Hepatocyte (in vitro differentiated cells): ENCODE measurements around the gene STAB2. TPM values are rescaled to one million over a fixed set of nuclear protein-coding genes. Genes with fewer than 3 reads are reported as not detected.

Experiments used
- DNase-seq: peaks from one replicate; pipeline ENCODE4 v3.0.0-alpha.2; 2016; ENCODE audit warnings: low spot score
- H2AFZ ChIP-seq: fragments of 200-600 bp; sonication (generic); 2 replicates; pipeline ENCODE4 v1.6.0; 2016; ENCODE audit warnings: antibody characterized with exemption, mild to moderate bottlenecking
- H3K27ac ChIP-seq: fragments of 200-600 bp; sonication (generic); 2 replicates; pipeline ENCODE4 v1.5.1; 2016; ENCODE audit warnings: mild to moderate bottlenecking
- H3K27me3 ChIP-seq: fragments of 200-600 bp; sonication (generic); 2 replicates; pipeline ENCODE4 v1.6.1; 2016
- H3K36me3 ChIP-seq: fragments of 200-600 bp; sonication (generic); replicated peaks from 2 replicates; pipeline ENCODE4 v1.5.1; 2016; ENCODE audit warnings: low read depth; ENCODE audit not compliant: insufficient read depth
- H3K4me1 ChIP-seq: fragments of 200-600 bp; sonication (generic); 2 replicates; pipeline ENCODE4 v1.5.1; 2016; ENCODE audit warnings: mild to moderate bottlenecking, moderate library complexity; ENCODE audit not compliant: insufficient read depth
- H3K4me2 ChIP-seq: fragments of 200-600 bp; sonication (generic); 2 replicates; pipeline ENCODE4 v1.6.0; 2016
- H3K4me3 ChIP-seq: fragments of 200-600 bp; sonication (generic); 2 replicates; pipeline ENCODE4 v1.5.1; 2016; ENCODE audit warnings: mild to moderate bottlenecking
- H3K79me2 ChIP-seq: fragments of 200-600 bp; sonication (generic); 2 replicates; pipeline ENCODE4 v1.6.0; 2017; ENCODE audit warnings: mild to moderate bottlenecking
- H3K9me2 ChIP-seq: fragments of 200-600 bp; sonication (generic); replicated peaks from 2 replicates; pipeline ENCODE4 v1.6.0; 2017; ENCODE audit warnings: mild to moderate bottlenecking; ENCODE audit not compliant: insufficient read depth
- H3K9me3 ChIP-seq: fragments of 200-600 bp; sonication (generic); 2 replicates; pipeline ENCODE4 v1.5.1; 2016; ENCODE audit warnings: low read depth, mild to moderate bottlenecking
- H4K20me1 ChIP-seq: fragments of 200-600 bp; sonication (generic); 2 replicates; pipeline ENCODE4 v1.6.0; 2016; ENCODE audit warnings: mild to moderate bottlenecking; ENCODE audit not compliant: insufficient read depth, poor library complexity, severe bottlenecking
- EZH2 ChIP-seq: fragments of 200-600 bp; sonication (generic); IDR thresholded peaks from 2 replicates; pipeline ENCODE4 v1.6.1; 2016; ENCODE audit warnings: antibody characterized with exemption, mild to moderate bottlenecking, borderline replicate concordance
- EZH2phosphoT487 ChIP-seq: fragments of 200-600 bp; sonication (generic); IDR thresholded peaks from one replicate; pipeline ENCODE4 v1.6.1; 2018; ENCODE audit warnings: antibody characterized with exemption, mild to moderate bottlenecking, low read depth, moderate library complexity; ENCODE audit not compliant: unreplicated experiment, severe bottlenecking
- WGBS: methylation state at CpG from one replicate; pipeline ENCODE4 v1.1.6; 2016; ENCODE audit warnings: low lambda C conversion rate; ENCODE audit errors: missing lambda C conversion rate; 5-methylcytosine and 5-hydroxymethylcytosine counted together
- polyA plus RNA-seq: library from polyadenylated mRNA; unstranded; fragments of >200 nt; fragmentation: Nextera tagmentation; extraction: Ambion mirVana; gene quantifications from 2 replicates; pipeline ENCODE4 v1.2.1, GENCODE V29; 2016
- total RNA-seq: library from RNA; depleted of rRNA; stranded (reverse); fragments of >200 nt; gene quantifications from 2 replicates; pipeline ENCODE4 v1.2.3, GENCODE V29; 2014
- TF ChIP-seq, protein P1 (sequence below): fragments of 200-600 bp; sonication (generic); IDR thresholded peaks from 2 replicates; pipeline ENCODE4 v1.5.1; 2016; ENCODE audit warnings: antibody characterized with exemption, mild to moderate bottlenecking; ENCODE audit not compliant: poor library complexity

Gene STAB2
- total and polyA plus RNA-seq, 2 experiments from 2014 or later, result not detected

DNA sequence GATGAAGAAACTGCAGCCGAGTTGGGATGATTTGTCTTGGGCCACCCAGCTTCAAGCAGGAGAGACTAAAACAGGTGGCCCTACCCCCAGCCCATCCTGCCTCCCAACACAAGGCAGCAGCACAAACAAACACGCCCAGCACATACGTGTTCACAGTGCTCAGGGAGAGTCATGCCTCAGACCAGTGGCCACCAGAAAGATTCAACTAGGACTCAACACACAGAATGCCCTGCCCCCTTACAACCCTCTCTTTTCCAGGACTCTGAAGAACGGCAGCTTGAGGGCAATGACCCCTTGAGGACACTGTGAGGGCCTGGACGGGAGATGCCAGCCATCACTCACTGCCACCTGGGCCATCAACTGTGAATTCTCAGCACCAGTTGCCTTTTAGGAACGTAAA lies 179.0 kb downstream of the STAB2 start:
- TF ChIP-seq EZH2 (no peak), EZH2phosphoT487 (no peak)
- TF ChIP-seq, protein P1, sequence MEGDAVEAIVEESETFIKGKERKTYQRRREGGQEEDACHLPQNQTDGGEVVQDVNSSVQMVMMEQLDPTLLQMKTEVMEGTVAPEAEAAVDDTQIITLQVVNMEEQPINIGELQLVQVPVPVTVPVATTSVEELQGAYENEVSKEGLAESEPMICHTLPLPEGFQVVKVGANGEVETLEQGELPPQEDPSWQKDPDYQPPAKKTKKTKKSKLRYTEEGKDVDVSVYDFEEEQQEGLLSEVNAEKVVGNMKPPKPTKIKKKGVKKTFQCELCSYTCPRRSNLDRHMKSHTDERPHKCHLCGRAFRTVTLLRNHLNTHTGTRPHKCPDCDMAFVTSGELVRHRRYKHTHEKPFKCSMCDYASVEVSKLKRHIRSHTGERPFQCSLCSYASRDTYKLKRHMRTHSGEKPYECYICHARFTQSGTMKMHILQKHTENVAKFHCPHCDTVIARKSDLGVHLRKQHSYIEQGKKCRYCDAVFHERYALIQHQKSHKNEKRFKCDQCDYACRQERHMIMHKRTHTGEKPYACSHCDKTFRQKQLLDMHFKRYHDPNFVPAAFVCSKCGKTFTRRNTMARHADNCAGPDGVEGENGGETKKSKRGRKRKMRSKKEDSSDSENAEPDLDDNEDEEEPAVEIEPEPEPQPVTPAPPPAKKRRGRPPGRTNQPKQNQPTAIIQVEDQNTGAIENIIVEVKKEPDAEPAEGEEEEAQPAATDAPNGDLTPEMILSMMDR, result no peak

DNA sequence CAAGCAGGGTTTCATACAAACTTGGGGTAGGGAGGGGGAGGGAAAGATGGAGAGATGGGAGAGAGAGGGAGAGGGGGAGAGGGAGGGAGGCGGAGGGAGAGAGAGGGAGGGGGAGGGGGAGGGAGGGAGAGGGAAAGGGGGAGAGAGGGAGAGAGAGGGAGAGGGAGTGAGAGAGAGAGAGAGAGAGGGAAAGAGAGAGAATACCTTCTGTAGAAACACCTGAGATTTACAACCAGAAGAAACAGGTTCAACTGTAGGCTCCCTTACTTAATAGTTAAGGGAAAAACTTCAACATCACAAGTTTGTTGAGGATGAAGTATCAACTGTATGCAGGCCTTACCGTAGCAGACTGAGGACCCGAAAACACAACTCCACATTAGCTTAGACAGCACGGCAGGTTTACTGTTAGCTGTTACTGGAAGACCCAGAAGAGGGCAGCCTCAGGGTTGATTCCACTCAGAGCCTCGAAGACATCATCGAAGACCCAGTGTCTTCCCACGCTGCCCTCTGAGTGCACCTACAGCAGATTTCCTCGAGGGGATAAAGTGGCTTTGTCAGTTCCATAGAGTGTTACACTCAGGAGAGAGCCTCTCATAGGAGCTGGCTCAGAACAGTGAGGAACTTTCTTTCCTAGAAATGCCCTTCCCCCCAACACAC lies 181.5 kb downstream of the STAB2 start:
- H3K9me3 ChIP-seq, result no peaks in the 10 kb centered on the region
- 74% methylated on average over 7 of the region's 8 CpGs for WGBS
- no peaks in the 10 kb centered on the region for H3K27me3 ChIP-seq
- TF ChIP-seq EZH2 (no peak), EZH2phosphoT487 (no peak)
- TF ChIP-seq, protein P1, result no peak
- no peaks in the 10 kb centered on the region for H3K36me3 ChIP-seq
- no peak overlapping the region for H3K4me2 ChIP-seq
- no peaks in the 10 kb centered on the region for H3K9me2 ChIP-seq
- no peak overlapping the region for H3K27ac ChIP-seq
- no peak overlapping the region for H2AFZ ChIP-seq
- H3K4me3 ChIP-seq, result no peak overlapping the region
- no peaks in the 10 kb centered on the region for H3K4me1 ChIP-seq
- H4K20me1 ChIP-seq, result no peaks in the 10 kb centered on the region
- DNase-seq, result no peak
- H3K79me2 ChIP-seq, result no peaks in the 10 kb centered on the region

More for the DNA sequence above, 179.0 kb downstream of the STAB2 start:
- no peaks in the 10 kb centered on the region for H3K9me2 ChIP-seq
- H3K4me1 ChIP-seq, result no peaks in the 10 kb centered on the region
- WGBS, result 86% methylated on average over 6 of the region's 6 CpGs
- H3K27me3 ChIP-seq, result no peaks in the 10 kb centered on the region
- no peaks in the 10 kb centered on the region for H3K36me3 ChIP-seq
- H3K4me2 ChIP-seq, result no peak overlapping the region
- H3K4me3 ChIP-seq, result no peak overlapping the region
- DNase-seq, result no peak
- H3K27ac ChIP-seq, result no peak overlapping the region
- H4K20me1 ChIP-seq, result no peaks in the 10 kb centered on the region
- H3K9me3 ChIP-seq, result no peaks in the 10 kb centered on the region
- H3K79me2 ChIP-seq, result no peaks in the 10 kb centered on the region
- H2AFZ ChIP-seq, result no peak overlapping the region

DNA sequence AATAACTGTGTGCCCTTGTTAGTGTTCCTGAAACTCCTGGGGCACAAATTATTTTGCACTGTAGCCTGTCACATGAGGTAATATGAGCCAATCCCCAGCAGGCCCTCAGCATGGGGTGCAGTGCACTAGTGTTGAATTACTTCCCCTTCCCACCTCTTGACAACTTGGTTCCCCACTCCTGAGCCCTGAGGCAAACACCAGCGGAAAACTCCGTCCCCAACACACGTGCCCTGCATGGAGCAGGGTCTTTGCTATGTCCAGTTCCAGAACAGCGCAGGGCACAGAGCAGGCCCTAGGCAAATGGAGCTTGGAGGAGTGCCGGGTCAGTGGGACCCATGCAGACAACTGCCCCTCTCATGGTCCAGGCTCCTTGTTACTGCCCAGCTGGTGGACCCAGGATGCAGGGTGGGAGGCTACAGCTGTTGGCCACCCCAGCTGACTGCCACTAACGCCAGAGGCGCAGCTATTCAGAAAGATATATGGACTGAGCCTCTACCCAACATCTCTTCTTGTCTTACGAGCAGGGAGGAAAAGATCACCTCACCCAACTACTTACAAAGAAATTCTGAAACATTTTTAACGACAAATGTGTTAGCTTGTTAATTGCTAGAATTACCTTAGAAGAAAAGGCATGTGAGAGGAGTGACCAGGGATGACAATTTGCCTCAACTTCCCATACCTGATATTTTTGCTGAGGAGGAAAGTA lies 182.3 kb downstream of the STAB2 start:
- Histone ChIP-seq H3K4me2 (no peak overlapping the region), H3K27ac (no peak overlapping the region), H4K20me1 (no peaks in the 10 kb centered on the region), H3K4me3 (no peak overlapping the region), H3K27me3 (no peaks in the 10 kb centered on the region), H3K4me1 (no peaks in the 10 kb centered on the region), H2AFZ (no peak overlapping the region), H3K79me2 (no peaks in the 10 kb centered on the region), H3K9me2 (no peaks in the 10 kb centered on the region), H3K36me3 (no peaks in the 10 kb centered on the region), H3K9me3 (no peaks in the 10 kb centered on the region)
- no peak for DNase-seq
- 91% methylated on average over 9 of the region's 9 CpGs for WGBS
- TF ChIP-seq EZH2 (no peak), EZH2phosphoT487 (no peak)
- TF ChIP-seq, protein P1, result no peak
